Activated T-cell treated with anti-CD3 and anti-CD28 coated beads, Interleukin-2, amount 50 U/mL, for 72 hours (primary cell): Measurements from ENCODE around the gene PLCG1. TPM values are rescaled to one million over a fixed set of nuclear protein-coding genes. Genes with fewer than 3 reads are reported as not detected.

Experiments
- ATAC-seq, 2 donors: fragments of 150-1000 bp; cut with Tn5 transposase; replicated peaks in 1 of 2; 2 replicates each; pipeline ENCODE4 v1.10.0; 2021; ENCODE audit warnings: moderate library complexity in 2 of 2, mild to moderate bottlenecking in 1 of 2
- DNase-seq, 2 donors: peaks; one replicate each; pipeline ENCODE4 v3.0.0; 2021 to 2022; ENCODE audit warnings: mixed read lengths in 1 of 2
- H3K27ac Mint-ChIP-seq: one replicate; pipeline ENCODE4 v1.8.0; 2022; ENCODE audit warnings: mild to moderate bottlenecking, moderate library complexity, mixed read lengths
- H3K27me3 Mint-ChIP-seq: one replicate; pipeline ENCODE4 v1.8.0; 2022; ENCODE audit warnings: low read depth, mixed read lengths
- H3K36me3 Mint-ChIP-seq, 2 donors: one replicate each; pipeline ENCODE4 v1.8.0; 2022; ENCODE audit warnings: mixed read lengths in 2 of 2, mild to moderate bottlenecking in 1 of 2; ENCODE audit not compliant: insufficient read depth in 2 of 2
- H3K4me1 Mint-ChIP-seq: one replicate; pipeline ENCODE4 v1.8.0; 2022; ENCODE audit warnings: low read depth, mixed read lengths
- H3K4me3 Mint-ChIP-seq, 2 donors: one replicate each; pipeline ENCODE4 v1.8.0; 2022; ENCODE audit warnings: mild to moderate bottlenecking in 2 of 2, mixed read lengths in 2 of 2, moderate library complexity in 2 of 2
- H3K9me3 Mint-ChIP-seq, 2 donors: one replicate each; pipeline ENCODE4 v1.8.0; 2022; ENCODE audit warnings: mixed read lengths in 2 of 2
- total RNA-seq, 2 donors: library from RNA; stranded (reverse); gene quantifications; one replicate each; pipeline ENCODE4 v1.2.3, GENCODE V29; 2022

PLCG1 gene
- total RNA-seq, 2 donors from 2014 or later = 177 to 221 TPM

DNA sequence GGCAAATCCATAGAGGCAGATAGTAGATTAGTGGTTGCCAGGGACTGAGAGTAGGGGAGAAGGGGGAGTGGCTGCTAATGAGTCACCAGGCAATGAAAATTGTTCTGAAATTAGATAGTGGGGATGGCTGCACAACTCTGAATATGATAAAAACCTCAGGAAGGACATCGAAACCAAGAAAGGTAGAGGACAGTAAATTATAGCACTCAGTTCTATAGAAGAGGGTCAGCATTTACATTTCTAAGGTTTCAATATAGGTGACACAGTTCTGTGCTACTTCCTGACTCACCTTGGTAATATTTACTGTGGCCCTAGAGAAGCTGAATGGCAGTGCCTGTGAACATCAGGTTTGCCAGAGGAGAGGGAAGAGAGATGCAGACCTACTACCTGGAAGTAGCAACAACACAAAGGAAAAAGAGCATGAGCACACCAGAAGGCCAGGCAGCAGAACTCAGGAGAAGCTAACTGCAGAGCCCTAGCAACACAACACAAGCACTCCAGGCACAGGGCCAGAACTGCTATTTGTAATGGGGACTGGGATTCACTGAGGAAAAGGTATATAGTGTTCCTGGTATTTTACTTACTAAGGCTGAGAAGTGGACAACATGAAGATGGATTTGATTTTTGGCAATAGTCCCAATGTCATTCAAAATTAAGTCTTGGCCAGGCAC is 75.9 kb downstream of the PLCG1 start:
- Mint-ChIP-seq H3K4me3 (no peak overlapping the region), H3K9me3 (peaks cover 0 to 1% of the 10 kb centered on the region in 2 donors), H3K4me1 (peaks cover 9% of the 10 kb centered on the region), H3K27me3 (no peaks in the 10 kb centered on the region), H3K27ac (no peak overlapping the region), H3K36me3 (peaks cover 0 to 3% of the 10 kb centered on the region in 2 donors)
- ATAC-seq (no peak), DNase-seq (no peak)

DNA sequence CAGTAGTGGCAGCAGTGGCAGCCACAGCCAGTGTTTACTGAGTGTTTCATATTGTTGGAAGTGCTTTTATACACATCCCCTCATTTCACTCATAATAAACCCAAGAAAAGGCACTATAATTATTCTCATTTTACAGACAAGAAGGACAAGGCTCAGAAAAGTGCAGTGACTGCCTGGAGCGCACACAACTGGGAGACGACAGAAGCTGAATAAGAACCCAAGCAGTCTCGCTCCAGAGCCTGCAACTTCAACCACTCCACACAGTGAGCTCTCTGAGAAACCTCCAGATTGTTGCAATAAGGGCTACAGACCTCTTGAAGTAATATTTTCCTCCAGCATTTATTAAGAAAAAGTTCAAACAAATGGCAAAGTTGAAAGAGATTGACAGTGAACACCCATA is 76.9 kb downstream of the PLCG1 start:
- H3K27ac Mint-ChIP-seq = no peak overlapping the region
- H3K4me1 Mint-ChIP-seq = peaks cover 9% of the 10 kb centered on the region
- peaks cover 0 to 1% of the 10 kb centered on the region in 2 donors for H3K9me3 Mint-ChIP-seq
- H3K27me3 Mint-ChIP-seq = no peaks in the 10 kb centered on the region
- no peak overlapping the region for H3K4me3 Mint-ChIP-seq
- no peak for ATAC-seq
- H3K36me3 Mint-ChIP-seq = peaks cover 0 to 3% of the 10 kb centered on the region in 2 donors
- no peak for DNase-seq

DNA sequence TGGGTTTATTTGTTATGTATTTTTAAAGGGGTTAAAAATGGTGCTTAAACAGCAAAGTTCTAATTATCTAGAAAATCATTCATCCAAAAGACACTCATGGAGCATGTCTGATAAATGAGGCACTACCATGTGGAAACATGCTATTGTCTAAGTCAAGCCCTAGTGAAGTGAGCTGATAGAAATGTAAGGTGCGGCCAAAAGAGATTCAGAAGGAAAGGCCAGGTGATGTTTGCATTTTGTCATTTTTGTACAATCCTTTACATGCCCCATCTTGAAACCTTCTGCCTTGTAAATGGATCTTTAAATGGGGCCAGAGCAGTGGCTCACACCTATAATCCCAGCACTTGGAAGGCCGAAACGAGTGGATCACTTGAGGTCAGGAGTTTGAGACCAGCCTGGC is 77.3 kb downstream of the PLCG1 start:
- peaks cover 0 to 2% of the 10 kb centered on the region in 2 donors for H3K36me3 Mint-ChIP-seq
- ATAC-seq (no peak), DNase-seq (no peak)
- H3K9me3 Mint-ChIP-seq = no peaks in the 10 kb centered on the region
- H3K27me3 Mint-ChIP-seq = no peaks in the 10 kb centered on the region
- H3K4me3 Mint-ChIP-seq = no peak overlapping the region
- H3K4me1 Mint-ChIP-seq = peaks cover 9% of the 10 kb centered on the region
- no peak overlapping the region for H3K27ac Mint-ChIP-seq

DNA sequence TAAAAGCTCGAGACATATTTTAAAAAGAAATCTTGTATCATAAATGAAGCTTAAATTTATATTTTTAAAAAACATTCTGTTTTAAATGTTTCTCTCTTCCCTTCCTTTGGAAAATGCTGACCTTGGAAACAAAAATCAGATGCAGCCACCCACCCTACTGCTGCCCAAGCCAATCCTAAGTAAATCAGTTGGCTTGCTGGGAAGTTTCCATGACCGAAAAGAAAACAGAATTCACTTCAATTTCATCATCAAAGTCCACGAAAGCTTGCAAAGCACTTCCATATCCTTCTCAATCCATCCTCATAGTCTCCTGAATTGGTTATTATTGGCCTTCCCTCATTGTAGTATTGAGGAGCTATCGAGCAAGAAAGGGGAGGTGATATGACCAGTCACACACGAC is 80.1 kb downstream of the PLCG1 start:
- H3K36me3 Mint-ChIP-seq = no peaks in the 10 kb centered on the region

DNA sequence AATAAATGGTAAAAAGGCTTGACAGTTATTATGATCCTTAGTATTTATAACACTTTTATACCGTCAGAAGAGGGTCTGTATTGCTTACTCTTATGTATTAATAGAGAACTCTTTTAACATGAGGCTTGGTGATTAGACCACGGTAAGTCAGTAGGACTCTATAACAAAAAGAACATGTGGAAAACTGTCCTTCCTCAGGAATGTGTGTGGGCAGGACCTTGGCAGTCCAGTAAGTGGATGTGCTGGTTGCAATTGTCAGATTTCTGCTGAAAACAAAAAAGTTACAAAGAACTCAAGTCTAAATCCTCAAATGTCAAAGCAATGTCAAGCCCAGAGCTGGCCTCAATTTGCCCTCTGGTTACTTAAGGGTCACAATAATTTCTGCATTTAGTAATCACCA is 81.1 kb downstream of the PLCG1 start:
- peaks cover 5% of the 10 kb centered on the region for H3K4me1 Mint-ChIP-seq

More for the DNA sequence above, 80.1 kb downstream of the PLCG1 start:
- no peak for DNase-seq
- ATAC-seq = no peak
- no peaks in the 10 kb centered on the region for H3K27me3 Mint-ChIP-seq
- no peak overlapping the region for H3K27ac Mint-ChIP-seq
- H3K4me1 Mint-ChIP-seq = peaks cover 9% of the 10 kb centered on the region
- no peaks in the 10 kb centered on the region for H3K9me3 Mint-ChIP-seq
- no peak overlapping the region for H3K4me3 Mint-ChIP-seq

DNA sequence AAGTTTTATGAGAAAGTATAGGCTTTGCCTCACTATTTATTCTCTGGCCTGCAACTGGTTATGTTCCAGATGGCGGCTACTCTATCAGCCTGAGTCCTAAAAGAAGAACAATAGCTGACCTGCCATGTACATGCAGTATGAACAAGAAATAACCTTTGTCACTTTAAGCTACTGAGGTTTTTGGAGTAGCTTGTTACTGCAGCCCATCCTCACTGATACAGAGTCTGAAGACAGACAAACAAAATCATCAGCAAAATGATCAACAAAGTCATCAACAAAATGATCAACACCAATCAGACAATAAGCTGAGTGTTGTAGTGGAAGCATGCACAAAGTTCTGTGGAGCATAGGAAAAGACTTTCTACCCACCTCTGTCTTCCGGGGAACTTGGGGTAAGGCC is 82.5 kb downstream of the PLCG1 start:
- Mint-ChIP-seq H3K27me3 (no peaks in the 10 kb centered on the region), H3K36me3 (no peaks in the 10 kb centered on the region), H3K4me3 (no peak overlapping the region), H3K4me1 (peaks cover 5% of the 10 kb centered on the region), H3K9me3 (no peaks in the 10 kb centered on the region), H3K27ac (no peak overlapping the region)
- no peak for DNase-seq
- no peak for ATAC-seq

More for the DNA sequence above, 81.1 kb downstream of the PLCG1 start:
- ATAC-seq (no peak), DNase-seq (no peak)
- no peaks in the 10 kb centered on the region for H3K27me3 Mint-ChIP-seq
- H3K36me3 Mint-ChIP-seq = no peaks in the 10 kb centered on the region
- H3K9me3 Mint-ChIP-seq = no peaks in the 10 kb centered on the region
- no peak overlapping the region for H3K27ac Mint-ChIP-seq
- H3K4me3 Mint-ChIP-seq = no peak overlapping the region

DNA sequence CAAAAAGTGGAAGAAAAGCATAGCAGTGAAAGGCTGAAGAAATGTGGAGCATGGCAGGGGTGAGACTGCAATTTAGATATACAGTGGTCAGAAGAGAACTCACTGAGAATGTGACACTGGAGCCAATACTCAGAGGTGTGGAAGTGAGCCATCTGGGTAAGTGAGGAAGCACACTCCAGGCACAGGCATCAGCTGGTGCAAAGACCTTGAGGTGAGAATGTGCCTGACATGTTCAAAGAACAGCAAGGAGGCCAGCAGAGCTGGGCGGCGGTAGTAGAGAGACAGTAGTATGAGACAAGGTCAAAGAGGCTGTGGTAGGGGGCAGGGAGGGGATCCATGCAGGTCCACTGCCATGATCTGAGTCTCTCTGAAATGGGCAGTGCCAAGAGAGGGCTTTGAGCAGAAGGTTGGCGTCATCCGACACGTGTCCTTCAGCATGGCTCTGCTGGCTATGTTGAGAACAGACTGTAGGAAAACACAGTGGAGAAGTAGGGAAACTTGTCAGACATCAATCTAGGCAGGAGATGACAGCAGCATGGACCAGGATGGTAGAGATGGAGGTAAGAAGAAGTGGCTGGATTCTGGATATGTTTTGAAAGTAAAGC is 84.4 kb downstream of the PLCG1 start:
- H3K27me3 Mint-ChIP-seq = no peaks in the 10 kb centered on the region
- no peak for ATAC-seq

DNA sequence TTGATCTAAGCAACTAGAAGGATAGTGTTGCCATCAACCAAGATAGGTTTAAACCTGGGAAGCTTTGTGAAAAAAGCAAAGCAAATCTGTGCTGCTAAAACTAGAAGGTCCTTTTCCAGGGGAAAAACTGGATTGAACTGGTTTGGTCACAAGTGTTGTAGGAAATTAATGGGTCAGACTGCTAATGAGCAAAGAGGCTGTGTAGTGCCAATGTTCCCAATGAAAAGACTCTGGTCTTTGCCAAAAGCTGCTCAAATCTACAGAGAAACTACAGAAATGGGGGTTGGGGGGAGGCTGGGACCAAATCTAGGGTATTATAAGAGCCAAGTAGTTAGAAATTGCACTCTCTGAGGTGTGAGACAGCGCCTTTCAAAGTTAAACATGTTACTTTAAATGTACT is 85.0 kb downstream of the PLCG1 start:
- H3K4me3 Mint-ChIP-seq = no peak overlapping the region
- H3K9me3 Mint-ChIP-seq = no peaks in the 10 kb centered on the region
- no peak for DNase-seq
- H3K36me3 Mint-ChIP-seq = no peaks in the 10 kb centered on the region
- no peaks in the 10 kb centered on the region for H3K27me3 Mint-ChIP-seq
- H3K4me1 Mint-ChIP-seq = peaks cover 5% of the 10 kb centered on the region
- no peak overlapping the region for H3K27ac Mint-ChIP-seq
- ATAC-seq = no peak

More for the DNA sequence above, 84.4 kb downstream of the PLCG1 start:
- H3K36me3 Mint-ChIP-seq = no peaks in the 10 kb centered on the region
- H3K27ac Mint-ChIP-seq = no peak overlapping the region
- no peak overlapping the region for H3K4me3 Mint-ChIP-seq
- no peak for DNase-seq
- H3K9me3 Mint-ChIP-seq = no peaks in the 10 kb centered on the region
- H3K4me1 Mint-ChIP-seq = peaks cover 5% of the 10 kb centered on the region

DNA sequence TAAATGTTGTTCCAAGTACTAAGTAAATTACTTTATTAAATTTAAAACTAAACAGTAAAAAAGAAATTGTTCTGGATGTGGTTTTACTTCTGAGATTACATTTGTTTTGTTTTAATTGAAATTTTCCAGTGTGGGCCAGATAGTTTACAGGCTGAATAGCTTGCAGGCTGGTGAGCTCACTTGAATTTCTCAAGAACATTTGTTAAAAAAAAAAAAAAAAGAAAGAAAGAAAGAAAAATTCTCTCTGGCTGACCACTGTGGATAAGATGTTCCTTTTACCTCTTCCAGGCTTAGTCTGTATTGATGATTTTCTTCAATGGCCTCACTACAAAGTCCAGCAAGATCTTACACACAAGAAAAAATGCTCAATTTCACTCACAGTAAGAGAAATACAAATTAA is 85.4 kb downstream of the PLCG1 start:
- no peak for ATAC-seq

DNA sequence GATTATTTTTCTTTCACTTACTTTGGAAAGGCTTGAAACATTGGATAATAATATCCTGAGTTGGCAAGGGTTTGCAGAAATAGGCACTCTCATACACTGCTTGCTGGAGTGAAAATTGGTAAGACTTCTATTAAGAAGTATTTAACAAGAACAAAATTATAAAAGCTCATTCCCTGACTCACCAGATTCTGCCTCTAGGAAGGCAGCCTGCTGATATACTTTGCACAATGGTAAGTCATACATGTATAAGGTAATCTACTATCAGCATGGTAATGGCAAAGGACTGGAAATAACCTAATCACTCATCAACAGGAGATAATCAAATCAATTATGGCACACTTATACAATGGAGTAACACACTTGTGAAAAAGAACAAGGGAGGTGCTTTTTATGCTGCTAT is 85.8 kb downstream of the PLCG1 start:
- Mint-ChIP-seq H3K4me3 (no peak overlapping the region), H3K9me3 (no peaks in the 10 kb centered on the region), H3K27ac (no peak overlapping the region), H3K27me3 (no peaks in the 10 kb centered on the region), H3K4me1 (peaks cover 5% of the 10 kb centered on the region), H3K36me3 (no peaks in the 10 kb centered on the region)
- ATAC-seq (no peak), DNase-seq (no peak)

More for the DNA sequence above, 85.4 kb downstream of the PLCG1 start:
- no peaks in the 10 kb centered on the region for H3K36me3 Mint-ChIP-seq
- no peaks in the 10 kb centered on the region for H3K27me3 Mint-ChIP-seq
- no peak overlapping the region for H3K27ac Mint-ChIP-seq
- no peak overlapping the region for H3K4me3 Mint-ChIP-seq
- no peak for DNase-seq
- peaks cover 5% of the 10 kb centered on the region for H3K4me1 Mint-ChIP-seq
- H3K9me3 Mint-ChIP-seq = no peaks in the 10 kb centered on the region

DNA sequence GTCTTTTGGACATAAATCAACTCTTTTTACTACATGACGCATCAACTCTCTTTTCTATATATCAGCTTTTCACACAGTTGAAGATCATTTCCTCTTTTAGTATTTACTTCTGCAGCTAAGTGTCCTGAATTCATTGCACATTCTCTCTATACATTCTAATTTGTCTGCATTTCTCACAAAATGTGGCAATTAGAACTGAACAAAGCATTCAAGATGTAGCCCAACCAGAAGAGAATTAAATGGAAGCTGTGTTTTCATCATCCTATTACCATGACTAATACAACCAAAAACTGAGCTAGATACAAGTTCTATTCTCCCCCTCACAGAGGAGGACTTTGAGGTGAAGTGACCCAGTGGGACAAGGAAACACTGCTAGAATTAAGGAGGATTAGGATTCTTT is 86.9 kb downstream of the PLCG1 start:
- H3K4me1 Mint-ChIP-seq = peaks cover 5% of the 10 kb centered on the region
- no peaks in the 10 kb centered on the region for H3K27me3 Mint-ChIP-seq
- ATAC-seq (no peak), DNase-seq (no peak)
- no peak overlapping the region for H3K4me3 Mint-ChIP-seq
- no peak overlapping the region for H3K27ac Mint-ChIP-seq
- H3K9me3 Mint-ChIP-seq = no peaks in the 10 kb centered on the region
- H3K36me3 Mint-ChIP-seq = no peaks in the 10 kb centered on the region

DNA sequence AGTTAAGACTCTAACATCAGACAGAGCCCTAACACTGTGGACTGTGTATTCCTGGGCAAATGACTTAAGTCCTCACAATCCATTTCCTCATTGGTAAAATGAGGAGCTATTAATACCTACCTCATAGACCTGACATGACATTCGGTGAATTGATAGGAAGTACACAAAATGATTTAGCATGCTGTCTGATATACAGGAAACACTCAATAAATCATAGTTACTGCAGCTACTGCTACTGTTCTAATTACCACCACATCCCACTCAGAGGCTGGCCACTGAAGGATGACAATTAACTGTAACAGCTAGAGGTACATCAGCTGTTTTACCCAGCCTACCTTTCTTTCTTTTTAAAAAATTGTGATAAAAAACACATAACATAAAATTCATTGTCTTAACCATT is 87.7 kb downstream of the PLCG1 start:
- H3K27ac Mint-ChIP-seq = no peak overlapping the region
- peaks cover 5% of the 10 kb centered on the region for H3K4me1 Mint-ChIP-seq
- H3K4me3 Mint-ChIP-seq = no peak overlapping the region
- H3K36me3 Mint-ChIP-seq = no peaks in the 10 kb centered on the region
- ATAC-seq = no peak
- H3K9me3 Mint-ChIP-seq = no peaks in the 10 kb centered on the region
- DNase-seq = no peak
- H3K27me3 Mint-ChIP-seq = no peaks in the 10 kb centered on the region

DNA sequence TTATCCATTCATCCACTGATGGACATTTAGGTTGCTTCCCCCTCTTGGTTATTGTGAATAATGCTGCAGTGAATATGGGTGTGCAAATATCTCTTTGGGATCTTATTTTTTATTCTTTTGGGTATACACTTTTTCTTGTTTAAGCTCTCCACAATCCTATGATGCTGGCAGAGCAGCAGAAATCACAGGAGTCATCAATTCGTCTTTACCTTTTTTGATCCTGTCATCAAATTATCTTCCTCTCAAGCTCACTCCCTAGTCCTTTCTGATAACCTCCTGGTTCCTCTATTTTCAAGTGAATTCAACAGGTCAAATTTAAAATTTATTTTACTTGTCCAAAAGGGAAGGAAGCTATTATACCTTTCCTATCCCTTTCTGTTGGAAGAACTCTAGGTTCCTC is 89.1 kb downstream of the PLCG1 start:
- Mint-ChIP-seq H3K27ac (no peak overlapping the region), H3K9me3 (no peaks in the 10 kb centered on the region), H3K27me3 (no peaks in the 10 kb centered on the region), H3K4me3 (no peak overlapping the region), H3K4me1 (peaks cover 5% of the 10 kb centered on the region), H3K36me3 (no peaks in the 10 kb centered on the region)
- ATAC-seq (no peak), DNase-seq (no peak)
